ENCODE measurements around the gene SNRPD3.

GRCh38 chr22:24585927-24586546 lies 30.2 kb downstream of the SNRPD3 start:
- no peak for TF ChIP-seq CTCF (conservative IDR thresholded peaks at IDR 0.05; ENCODE audit: low read length)
- no peak for TF ChIP-seq EZH2phosphoT487 (IDR thresholded peaks at IDR 0.05; ENCODE audit: borderline replicate concordance)

Data from Loucy (cell line).